SK-N-SH treated with all-trans-retinoic acid at 6 μM for 48 hours (cell line): ENCODE data around the gene LAMA5.

Experiments used
- ATAC-seq: fragments of 200-7000 bp; cut with Tn5 transposase; 3 replicates; pipeline ENCODE4 v1.9.1; 2020; ENCODE audit warnings: mild to moderate bottlenecking, moderate library complexity
- ARNTL ChIP-seq: fragments of 450-650 bp; formaldehyde crosslinking; IDR thresholded peaks from 2 replicates; pipeline ENCODE4 v1.5.0; 2020; ENCODE audit warnings: low read depth, mild to moderate bottlenecking, moderate library complexity, borderline replicate concordance
- CSDC2 ChIP-seq: fragments of 250-450 bp; sonication (Bioruptor Pico); IDR thresholded peaks from 2 replicates; pipeline ENCODE4 v1.5.0; 2020; ENCODE audit warnings: mild to moderate bottlenecking, moderate library complexity
- CSRNP3 ChIP-seq: fragments of 250-450 bp; sonication (Bioruptor Pico); IDR thresholded peaks from 2 replicates; pipeline ENCODE4 v1.5.1; 2021; ENCODE audit warnings: mild to moderate bottlenecking, moderate library complexity
- GLIS3 ChIP-seq: fragments of 250-450 bp; sonication (Bioruptor Pico); IDR thresholded peaks from 2 replicates; pipeline ENCODE4 v1.5.0; 2020; ENCODE audit warnings: mild to moderate bottlenecking, moderate library complexity
- ISL1 ChIP-seq: fragments of 250-450 bp; sonication (Bioruptor Pico); IDR thresholded peaks from 2 replicates; pipeline ENCODE4 v2.1.2; 2022; ENCODE audit warnings: mild to moderate bottlenecking, moderate library complexity
- OSR1 ChIP-seq: fragments of 250-450 bp; sonication (Bioruptor Pico); IDR thresholded peaks from 2 replicates; pipeline ENCODE4 v1.8.0; 2022; ENCODE audit warnings: moderate library complexity, mild to moderate bottlenecking, inconsistent platforms
- PATZ1 ChIP-seq: fragments of 250-450 bp; sonication (Bioruptor Pico); IDR thresholded peaks from 2 replicates; pipeline ENCODE4 v1.8.0; 2020; ENCODE audit warnings: mild to moderate bottlenecking, moderate library complexity, borderline replicate concordance
- POU6F1 ChIP-seq: fragments of 250-450 bp; sonication (Bioruptor Pico); IDR thresholded peaks from 2 replicates; pipeline ENCODE4 v1.8.0; 2021; ENCODE audit warnings: low read depth, mild to moderate bottlenecking, moderate library complexity, borderline replicate concordance
- PPARA ChIP-seq: fragments of 250-450 bp; sonication (Bioruptor Pico); IDR thresholded peaks from 2 replicates; pipeline ENCODE4 v1.5.0; 2020; ENCODE audit warnings: mild to moderate bottlenecking, borderline replicate concordance
- RARB ChIP-seq: fragments of 250-450 bp; sonication (Bioruptor Pico); IDR thresholded peaks from 2 replicates; pipeline ENCODE4 v1.8.0; 2021; ENCODE audit warnings: mild to moderate bottlenecking, moderate library complexity
- SNAI2 ChIP-seq: fragments of 250-450 bp; sonication (Bioruptor Pico); IDR thresholded peaks from 2 replicates; pipeline ENCODE4 v1.5.0; 2020; ENCODE audit warnings: mild to moderate bottlenecking, moderate library complexity
- TOX ChIP-seq: fragments of 250-450 bp; sonication (Bioruptor Pico); IDR thresholded peaks from 2 replicates; pipeline ENCODE4 v1.8.0; 2021; ENCODE audit warnings: mild to moderate bottlenecking, moderate library complexity, borderline replicate concordance
- ZC3H10 ChIP-seq: fragments of 250-450 bp; sonication (Bioruptor Pico); IDR thresholded peaks from 2 replicates; pipeline ENCODE4 v1.5.1; 2021; ENCODE audit warnings: mild to moderate bottlenecking, moderate library complexity
- ZFP3 ChIP-seq: fragments of 250-450 bp; sonication (Bioruptor Pico); IDR thresholded peaks from 2 replicates; pipeline ENCODE4 v1.5.0; 2020; ENCODE audit warnings: mild to moderate bottlenecking, moderate library complexity
- ZNF565 ChIP-seq: fragments of 450-650 bp; formaldehyde crosslinking; conservative IDR thresholded peaks from 2 replicates; pipeline ENCODE4 v1.5.0; 2020; ENCODE audit warnings: low read depth, mild to moderate bottlenecking, moderate library complexity
- ZNF70 ChIP-seq: fragments of 450-650 bp; formaldehyde crosslinking; IDR thresholded peaks from 2 replicates; pipeline ENCODE4 v1.5.0; 2020; ENCODE audit warnings: mild to moderate bottlenecking, moderate library complexity
- ZNF8 ChIP-seq: fragments of 450-650 bp; formaldehyde crosslinking; IDR thresholded peaks from 2 replicates; pipeline ENCODE4 v1.5.0; 2020; ENCODE audit warnings: mild to moderate bottlenecking, moderate library complexity
- TF ChIP-seq, protein P1 (sequence below): fragments of 250-450 bp; sonication (Bioruptor Pico); IDR thresholded peaks from 2 replicates; pipeline ENCODE4 v1.5.0; 2020; ENCODE audit warnings: mild to moderate bottlenecking, moderate library complexity
- TF ChIP-seq, protein P2 (sequence below): fragments of 250-450 bp; sonication (Bioruptor Pico); IDR thresholded peaks from 2 replicates; pipeline ENCODE4 v1.5.1; 2020; ENCODE audit warnings: low read depth, mild to moderate bottlenecking, moderate library complexity

LAMA5 gene

GRCh38 chr20:62366370-62367135 is 559 bp downstream of the LAMA5 start (continued):
- TF ChIP-seq, protein P1, sequence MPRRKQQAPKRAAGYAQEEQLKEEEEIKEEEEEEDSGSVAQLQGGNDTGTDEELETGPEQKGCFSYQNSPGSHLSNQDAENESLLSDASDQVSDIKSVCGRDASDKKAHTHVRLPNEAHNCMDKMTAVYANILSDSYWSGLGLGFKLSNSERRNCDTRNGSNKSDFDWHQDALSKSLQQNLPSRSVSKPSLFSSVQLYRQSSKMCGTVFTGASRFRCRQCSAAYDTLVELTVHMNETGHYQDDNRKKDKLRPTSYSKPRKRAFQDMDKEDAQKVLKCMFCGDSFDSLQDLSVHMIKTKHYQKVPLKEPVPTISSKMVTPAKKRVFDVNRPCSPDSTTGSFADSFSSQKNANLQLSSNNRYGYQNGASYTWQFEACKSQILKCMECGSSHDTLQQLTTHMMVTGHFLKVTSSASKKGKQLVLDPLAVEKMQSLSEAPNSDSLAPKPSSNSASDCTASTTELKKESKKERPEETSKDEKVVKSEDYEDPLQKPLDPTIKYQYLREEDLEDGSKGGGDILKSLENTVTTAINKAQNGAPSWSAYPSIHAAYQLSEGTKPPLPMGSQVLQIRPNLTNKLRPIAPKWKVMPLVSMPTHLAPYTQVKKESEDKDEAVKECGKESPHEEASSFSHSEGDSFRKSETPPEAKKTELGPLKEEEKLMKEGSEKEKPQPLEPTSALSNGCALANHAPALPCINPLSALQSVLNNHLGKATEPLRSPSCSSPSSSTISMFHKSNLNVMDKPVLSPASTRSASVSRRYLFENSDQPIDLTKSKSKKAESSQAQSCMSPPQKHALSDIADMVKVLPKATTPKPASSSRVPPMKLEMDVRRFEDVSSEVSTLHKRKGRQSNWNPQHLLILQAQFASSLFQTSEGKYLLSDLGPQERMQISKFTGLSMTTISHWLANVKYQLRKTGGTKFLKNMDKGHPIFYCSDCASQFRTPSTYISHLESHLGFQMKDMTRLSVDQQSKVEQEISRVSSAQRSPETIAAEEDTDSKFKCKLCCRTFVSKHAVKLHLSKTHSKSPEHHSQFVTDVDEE (CRISPR knock-in tag) = no peak

- TF ChIP-seq GLIS3 (CRISPR knock-in tag) (no peak), CSDC2 (CRISPR knock-in tag) (no peak), ZFP3 (CRISPR knock-in tag) (no peak), ARNTL (CRISPR knock-in tag) (no peak), CSRNP3 (CRISPR knock-in tag) (no peak), POU6F1 (CRISPR knock-in tag) (no peak), ZNF565 (CRISPR knock-in tag) (no peak), ZNF8 (no peak), ISL1 (CRISPR knock-in tag) (no peak), SNAI2 (no peak), ZNF70 (CRISPR knock-in tag) (no peak), PPARA (CRISPR knock-in tag) (no peak), RARB (CRISPR knock-in tag) (no peak), PATZ1 (CRISPR knock-in tag) (no peak), OSR1 (no peak), TOX (no peak), ZC3H10 (CRISPR knock-in tag) (no peak)
- TF ChIP-seq, protein P1 (CRISPR knock-in tag) = no peak
- TF ChIP-seq, protein P2, sequence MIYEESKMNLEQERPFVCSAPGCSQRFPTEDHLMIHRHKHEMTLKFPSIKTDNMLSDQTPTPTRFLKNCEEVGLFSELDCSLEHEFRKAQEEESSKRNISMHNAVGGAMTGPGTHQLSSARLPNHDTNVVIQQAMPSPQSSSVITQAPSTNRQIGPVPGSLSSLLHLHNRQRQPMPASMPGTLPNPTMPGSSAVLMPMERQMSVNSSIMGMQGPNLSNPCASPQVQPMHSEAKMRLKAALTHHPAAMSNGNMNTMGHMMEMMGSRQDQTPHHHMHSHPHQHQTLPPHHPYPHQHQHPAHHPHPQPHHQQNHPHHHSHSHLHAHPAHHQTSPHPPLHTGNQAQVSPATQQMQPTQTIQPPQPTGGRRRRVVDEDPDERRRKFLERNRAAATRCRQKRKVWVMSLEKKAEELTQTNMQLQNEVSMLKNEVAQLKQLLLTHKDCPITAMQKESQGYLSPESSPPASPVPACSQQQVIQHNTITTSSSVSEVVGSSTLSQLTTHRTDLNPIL (CRISPR knock-in tag) = no peak
- peak; percentile 2; the same call in 2 of the 3 replicates for ATAC-seq
Measured at GRCh38 chr20:62365814-62366369, 1.2 kb downstream of the LAMA5 start.
